GM12872 (cell line): ENCODE data around the gene CWC25.

Source experiments
- TF ChIP-seq, protein P1 (sequence below): IDR thresholded peaks from 3 replicates; pipeline ENCODE4 v1.5.1; 2011; ENCODE audit warnings: low read depth, mild to moderate bottlenecking, low read length, moderate library complexity; ENCODE audit not compliant: insufficient read depth

CWC25 gene

GRCh38 chr17:38786372-38786771 lies 38.7 kb downstream of the CWC25 start:
- TF ChIP-seq, protein P1, sequence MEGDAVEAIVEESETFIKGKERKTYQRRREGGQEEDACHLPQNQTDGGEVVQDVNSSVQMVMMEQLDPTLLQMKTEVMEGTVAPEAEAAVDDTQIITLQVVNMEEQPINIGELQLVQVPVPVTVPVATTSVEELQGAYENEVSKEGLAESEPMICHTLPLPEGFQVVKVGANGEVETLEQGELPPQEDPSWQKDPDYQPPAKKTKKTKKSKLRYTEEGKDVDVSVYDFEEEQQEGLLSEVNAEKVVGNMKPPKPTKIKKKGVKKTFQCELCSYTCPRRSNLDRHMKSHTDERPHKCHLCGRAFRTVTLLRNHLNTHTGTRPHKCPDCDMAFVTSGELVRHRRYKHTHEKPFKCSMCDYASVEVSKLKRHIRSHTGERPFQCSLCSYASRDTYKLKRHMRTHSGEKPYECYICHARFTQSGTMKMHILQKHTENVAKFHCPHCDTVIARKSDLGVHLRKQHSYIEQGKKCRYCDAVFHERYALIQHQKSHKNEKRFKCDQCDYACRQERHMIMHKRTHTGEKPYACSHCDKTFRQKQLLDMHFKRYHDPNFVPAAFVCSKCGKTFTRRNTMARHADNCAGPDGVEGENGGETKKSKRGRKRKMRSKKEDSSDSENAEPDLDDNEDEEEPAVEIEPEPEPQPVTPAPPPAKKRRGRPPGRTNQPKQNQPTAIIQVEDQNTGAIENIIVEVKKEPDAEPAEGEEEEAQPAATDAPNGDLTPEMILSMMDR = no peak

- TF ChIP-seq, protein P1 = no peak
Measured at GRCh38 chr17:38783227-38783626, 41.9 kb downstream of the CWC25 start.

- TF ChIP-seq, protein P1 = no peak
Measured at GRCh38 chr17:38779965-38780752, 45.0 kb downstream of the CWC25 start.

- TF ChIP-seq, protein P1 = no peak
Measured at GRCh38 chr17:38777641-38778250, 47.4 kb downstream of the CWC25 start.

GRCh38 chr17:38773258-38773657 lies 51.9 kb downstream of the CWC25 start:
- TF ChIP-seq, protein P1 = no peak

- TF ChIP-seq, protein P1 = no peak
Measured at GRCh38 chr17:38768417-38768816, 56.7 kb downstream of the CWC25 start.

DNA sequence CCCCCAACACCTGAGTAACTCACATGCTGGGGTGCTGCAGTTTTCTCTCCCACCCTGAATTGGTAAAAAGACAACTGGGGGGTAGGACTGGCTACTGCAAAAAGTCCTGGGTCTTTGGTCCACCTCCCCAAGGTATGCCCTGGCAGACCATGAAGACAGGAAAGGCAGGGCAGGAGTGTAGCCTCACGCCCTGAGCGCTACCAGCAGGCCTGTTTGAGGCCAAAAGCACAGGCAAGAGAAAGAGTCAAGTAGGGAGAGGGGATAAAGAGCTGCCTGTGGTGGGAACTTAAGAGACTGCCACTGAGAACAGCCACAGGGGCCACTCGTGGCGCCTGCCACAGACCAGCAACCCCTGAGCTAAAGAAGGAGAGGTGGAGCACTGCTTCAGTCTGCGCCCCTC lies 58.8 kb downstream of the CWC25 start:
- TF ChIP-seq, protein P1 = no peak
